GM13977 (cell line): Measurements from ENCODE around the gene TNK2.

Experiments used
- DNase-seq: peaks from one replicate; pipeline ENCODE4 v3.0.0; 2012; ENCODE audit warnings: low spot score
- CTCF ChIP-seq: IDR thresholded peaks from 2 replicates; pipeline ENCODE4 v1.5.1; 2012; ENCODE audit warnings: mild to moderate bottlenecking, control low read depth; ENCODE audit not compliant: insufficient read depth; ENCODE audit errors: extremely low read depth, missing control alignments
- in situ Hi-C: fragments of 300-500 bp; cut with MboI; formaldehyde crosslinking; loops from one replicate; pipeline ENCODE4 v1.12.0; 2022; ENCODE audit warnings: low sequenced_read_pairs, low pct_unique_long_range_greater_than_20kb, mixed read lengths, inconsistent platforms; ENCODE audit not compliant: unreplicated experiment

Gene TNK2

DNA sequence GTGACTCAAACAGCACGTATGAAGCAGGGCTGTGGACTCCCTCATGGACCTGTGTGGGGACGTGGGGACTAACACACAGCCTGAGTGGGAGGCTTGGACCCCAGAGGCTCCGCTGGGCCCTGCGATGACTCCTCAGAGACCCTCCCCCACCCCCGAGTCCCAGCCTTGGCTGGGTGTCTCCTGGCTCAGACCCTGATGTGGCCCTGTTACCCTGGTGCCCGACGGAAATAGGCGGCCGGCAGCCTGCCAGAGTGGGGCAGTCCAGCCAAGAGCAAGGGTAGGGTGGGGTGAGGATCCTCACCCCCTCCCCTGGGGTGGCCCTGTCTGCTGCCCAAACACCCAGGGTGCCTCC is 15.3 kb downstream of the TNK2 start:
- in situ Hi-C loops, result no loop called here
- DNase-seq, result no peak
- TF ChIP-seq CTCF, result no peak

DNA sequence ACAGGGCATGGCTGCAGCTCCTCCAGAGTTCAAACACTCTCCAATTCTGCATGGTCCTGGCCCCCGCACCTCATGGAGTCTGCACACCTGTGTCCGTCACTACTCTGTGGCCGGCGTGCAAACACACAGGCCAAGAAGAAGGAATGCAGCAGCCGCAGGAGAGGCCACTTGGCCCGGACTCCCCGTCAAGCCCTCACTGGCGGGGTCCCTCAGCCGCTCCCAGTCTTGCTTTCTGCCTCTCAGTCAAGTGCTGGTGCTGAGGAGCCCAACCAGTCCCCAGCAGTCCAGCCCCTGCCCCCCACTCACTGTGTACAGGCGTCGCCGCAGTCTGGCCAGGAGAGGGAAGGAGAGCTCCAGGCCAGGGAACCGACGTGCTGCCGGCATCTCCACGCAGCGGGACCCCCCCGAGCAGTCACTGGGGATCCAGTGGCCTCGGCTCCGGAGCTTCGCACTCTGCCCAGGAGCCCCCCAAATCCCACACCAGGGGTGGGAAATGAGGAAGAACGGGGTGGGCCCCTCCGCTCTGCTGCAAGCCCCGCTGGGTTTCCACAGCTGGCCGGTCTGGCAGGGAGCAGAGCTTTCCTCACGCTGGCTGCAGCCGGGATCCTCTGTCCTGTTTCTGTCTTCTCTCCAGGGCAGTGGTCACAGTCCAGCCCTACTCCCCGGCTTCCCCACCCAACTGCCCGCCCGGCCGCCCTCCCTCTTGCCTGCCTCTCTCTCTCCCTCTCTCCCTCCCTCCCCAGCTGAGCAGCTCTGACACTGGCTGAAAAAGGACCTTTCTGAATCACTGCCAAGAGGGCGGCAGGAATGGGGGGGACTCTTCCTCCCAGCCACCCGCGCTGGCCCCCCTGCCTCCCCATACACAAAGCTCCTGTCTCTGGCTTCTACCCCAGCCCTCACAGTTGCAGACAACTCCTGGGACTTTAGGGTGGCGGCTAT is 16.0 kb downstream of the TNK2 start:
- in situ Hi-C loops, result no loop called here

DNA sequence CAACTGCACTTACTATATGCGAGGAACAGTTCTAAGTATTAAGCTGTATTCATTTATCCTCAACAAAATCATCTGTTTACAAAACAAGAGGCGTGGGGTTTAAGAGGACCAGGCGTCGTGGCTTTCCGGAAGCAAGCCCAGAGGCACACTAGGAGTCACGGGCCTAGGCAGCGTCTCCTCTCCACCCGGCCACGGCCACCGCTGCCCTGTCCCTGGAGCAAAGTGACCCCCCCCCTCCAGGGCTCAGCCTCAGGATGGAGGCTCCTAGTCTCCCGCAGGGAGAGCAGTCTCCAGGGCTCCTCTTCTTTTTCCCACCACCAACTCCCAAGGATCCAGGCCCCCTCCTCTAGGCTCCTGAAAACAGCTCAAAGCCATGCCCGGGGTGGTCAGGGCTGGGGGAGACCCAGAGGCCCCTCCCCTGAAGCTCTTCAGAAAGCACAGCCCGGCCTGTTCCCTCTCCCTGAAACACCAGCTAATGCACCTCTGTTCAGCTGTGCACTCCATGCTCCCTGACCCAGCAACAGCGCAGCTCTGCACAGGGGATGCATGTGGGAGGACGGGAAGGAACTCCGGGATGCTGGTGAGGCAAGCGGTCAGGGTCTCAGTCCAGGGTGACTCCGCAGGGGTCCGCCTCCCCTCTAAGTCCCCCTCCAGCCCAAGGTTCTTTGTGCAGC is 16.8 kb downstream of the TNK2 start:
- no peak for TF ChIP-seq CTCF
- no peak for DNase-seq
- in situ Hi-C loops, result no loop called here

More for the DNA sequence above, 16.0 kb downstream of the TNK2 start:
- no peak for TF ChIP-seq CTCF
- DNase-seq, result no peak

- no peak for DNase-seq
- in situ Hi-C loops, result no loop called here
- no peak for TF ChIP-seq CTCF
Measured at GRCh38 chr3:195889870-195890295, 18.5 kb downstream of the TNK2 start.

DNA sequence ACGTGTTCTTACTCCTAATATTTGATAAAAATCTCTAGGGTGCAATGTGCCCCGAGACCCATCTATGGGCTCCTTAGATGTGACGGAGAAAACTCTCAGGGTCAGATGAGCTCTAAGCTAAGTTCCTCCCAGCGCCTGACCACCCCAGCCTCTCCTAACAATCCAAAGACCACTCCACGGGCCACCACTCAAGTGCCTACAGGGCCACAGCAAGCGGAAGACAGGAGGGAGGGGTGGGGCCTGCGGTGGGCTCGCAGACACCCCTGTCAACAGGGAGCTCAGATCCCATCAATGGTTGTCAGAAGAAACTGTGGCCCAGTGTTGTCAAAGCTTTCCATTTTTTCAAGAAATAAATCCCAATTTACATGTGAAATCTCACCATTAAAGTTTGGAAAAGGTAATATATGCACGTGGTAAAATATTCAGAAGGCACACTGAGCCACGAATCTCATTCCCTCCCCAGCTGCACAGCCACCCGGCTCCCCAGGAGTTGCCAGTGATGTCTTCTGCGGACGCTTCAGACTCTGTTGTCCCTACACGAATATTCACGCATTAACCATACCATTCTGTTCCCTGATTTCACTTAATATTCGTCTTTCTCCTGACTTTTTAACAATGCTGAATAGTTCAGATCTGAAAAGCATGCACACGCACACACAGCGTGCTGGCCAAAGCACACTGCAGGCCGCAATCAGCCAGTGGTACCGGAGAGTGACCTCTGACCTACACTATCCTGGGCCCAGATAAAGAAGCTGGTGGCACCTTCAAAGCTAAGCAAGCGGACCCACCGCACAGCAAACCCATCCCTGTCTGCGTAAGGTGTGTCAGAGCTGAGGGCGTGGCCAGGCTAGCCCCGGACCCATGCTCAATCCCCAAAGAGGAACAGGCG is 19.1 kb downstream of the TNK2 start:
- in situ Hi-C loops, result no loop called here
- no peak for TF ChIP-seq CTCF

GRCh38 chr3:195888311-195888761 is 20.0 kb downstream of the TNK2 start:
- no peak for TF ChIP-seq CTCF
- in situ Hi-C loops, result no loop called here
- DNase-seq, result no peak

More for the DNA sequence above, 19.1 kb downstream of the TNK2 start:
- no peak for DNase-seq
